ENCODE results near the gene SOX4. TPM values are rescaled to one million over a fixed set of nuclear protein-coding genes. Genes with fewer than 3 reads are reported as not detected.
"Not testable (repeated sequence)": the region's sequence is repeated elsewhere in the genome, so short reads cannot be mapped to it uniquely, and the experiment has no call there.

Gene SOX4
- total RNA-seq, result 7.6 TPM
- polyA plus RNA-seq, result under 1 TPM; 0.30 to 0.59 (median 0.45) TPM

- H3K4me3 Mint-ChIP-seq, result peak within 1 kb of the TSS; percentile 89 to 96 (median 91)
- peaks cover 6 to 29% (median 13%) of the 10 kb centered on the region in 4 donors for H3K4me1 Mint-ChIP-seq
- peak; percentile 56 to 60 for ATAC-seq (ENCODE audit: low read depth in 2 of 2)
- Histone ChIP-seq H3K36me3 (ENCODE audit: control insufficient read depth, insufficient read depth, low read length) (no peaks in the 10 kb centered on the region), H3K4me3 (ENCODE audit: low read depth, low read length) (peak within 1 kb of the TSS; percentile 88), H3K27ac (ENCODE audit: insufficient read depth, low read length, poor library complexity, severe bottlenecking) (no peak within 1 kb of the TSS), H3K4me1 (ENCODE audit: control insufficient read depth, insufficient read depth, low read length, poor library complexity, severe bottlenecking) (peaks cover 47% of the 10 kb centered on the region), H3K9me3 (ENCODE audit: control insufficient read depth in 2 of 2, low read length in 2 of 2) (no peaks in the 10 kb centered on the region), H3K27me3 (ENCODE audit: control insufficient read depth, insufficient read depth, low read length) (peaks cover 32% of the 10 kb centered on the region)
- no peak within 1 kb of the TSS for H3K27ac Mint-ChIP-seq
- peaks cover 47% of the 10 kb centered on the region for H3K27me3 Mint-ChIP-seq
- peaks cover 0 to 6% (median 2%) of the 10 kb centered on the region in 7 donors for H3K9me3 Mint-ChIP-seq
- H3K36me3 Mint-ChIP-seq, result no peaks in the 10 kb centered on the region
- DNase-seq, result peak; percentile 55 to 88 (median 68)
Measured at GRCh38 chr6:21593412-21593926, at the start of gene SOX4. TSS of gene SOX4 (plus strand) at chr6:21593751. CDS start at chr6:21594535, 784 bp downstream.

- not testable (repeated sequence) for H3K36me3 Mint-ChIP-seq; H3K27me3 ChIP-seq (ENCODE audit: control insufficient read depth, insufficient read depth, low read length); H3K4me1 Mint-ChIP-seq; H3K27ac Mint-ChIP-seq; ATAC-seq (ENCODE audit: low read depth in 2 of 2); H3K27ac ChIP-seq (ENCODE audit: insufficient read depth, low read length, poor library complexity, severe bottlenecking); H3K4me3 Mint-ChIP-seq; H3K27me3 Mint-ChIP-seq; H3K4me1 ChIP-seq (ENCODE audit: control insufficient read depth, insufficient read depth, low read length, poor library complexity, severe bottlenecking); DNase-seq; H3K36me3 ChIP-seq (ENCODE audit: control insufficient read depth, insufficient read depth, low read length); H3K4me3 ChIP-seq (ENCODE audit: low read depth, low read length)
- H3K9me3 ChIP-seq (ENCODE audit: control insufficient read depth in 2 of 2, low read length in 2 of 2), result peaks cover 3 to 14% of the 10 kb centered on the region in 2 experiments
- peaks cover 0 to 23% (median 4%) of the 10 kb centered on the region in 7 donors for H3K9me3 Mint-ChIP-seq
Measured at GRCh38 chr6:21552286-21552685, 41.3 kb upstream of the SOX4 start.

- no peak overlapping the region for H3K4me3 Mint-ChIP-seq
- no peaks in the 10 kb centered on the region for H3K4me1 ChIP-seq (ENCODE audit: control insufficient read depth, insufficient read depth, low read length, poor library complexity, severe bottlenecking)
- no peaks in the 10 kb centered on the region for H3K4me1 Mint-ChIP-seq
- no peak overlapping the region for H3K4me3 ChIP-seq (ENCODE audit: low read depth, low read length)
- no peaks in the 10 kb centered on the region for H3K27me3 ChIP-seq (ENCODE audit: control insufficient read depth, insufficient read depth, low read length)
- DNase-seq (no peak), ATAC-seq (ENCODE audit: low read depth in 2 of 2) (no peak)
- H3K27ac ChIP-seq (ENCODE audit: insufficient read depth, low read length, poor library complexity, severe bottlenecking), result no peak overlapping the region
- H3K9me3 Mint-ChIP-seq, result peaks cover 0 to 7% (median 0%) of the 10 kb centered on the region in 7 donors
- no peaks in the 10 kb centered on the region for H3K27me3 Mint-ChIP-seq
- no peaks in the 10 kb centered on the region for H3K36me3 Mint-ChIP-seq
- peaks cover 3 to 9% of the 10 kb centered on the region in 2 experiments for H3K9me3 ChIP-seq (ENCODE audit: control insufficient read depth in 2 of 2, low read length in 2 of 2)
- H3K27ac Mint-ChIP-seq, result no peak overlapping the region
- H3K36me3 ChIP-seq (ENCODE audit: control insufficient read depth, insufficient read depth, low read length), result no peaks in the 10 kb centered on the region
Measured at GRCh38 chr6:21554286-21554685, 39.3 kb upstream of the SOX4 start.

- ATAC-seq (ENCODE audit: low read depth in 2 of 2) (no peak), DNase-seq (no peak)
- no peak overlapping the region for H3K4me3 ChIP-seq (ENCODE audit: low read depth, low read length)
- no peaks in the 10 kb centered on the region for H3K36me3 ChIP-seq (ENCODE audit: control insufficient read depth, insufficient read depth, low read length)
- no peak overlapping the region for H3K27ac ChIP-seq (ENCODE audit: insufficient read depth, low read length, poor library complexity, severe bottlenecking)
- Mint-ChIP-seq H3K4me3 (no peak overlapping the region), H3K9me3 (peaks cover 0 to 4% (median 0%) of the 10 kb centered on the region in 7 donors), H3K36me3 (no peaks in the 10 kb centered on the region), H3K27ac (no peak overlapping the region), H3K27me3 (no peaks in the 10 kb centered on the region), H3K4me1 (no peaks in the 10 kb centered on the region)
- no peaks in the 10 kb centered on the region for H3K27me3 ChIP-seq (ENCODE audit: control insufficient read depth, insufficient read depth, low read length)
- H3K9me3 ChIP-seq (ENCODE audit: control insufficient read depth in 2 of 2, low read length in 2 of 2), result no peaks in the 10 kb centered on the region
- no peaks in the 10 kb centered on the region for H3K4me1 ChIP-seq (ENCODE audit: control insufficient read depth, insufficient read depth, low read length, poor library complexity, severe bottlenecking)
Measured at GRCh38 chr6:21555197-21555596, 38.4 kb upstream of the SOX4 start.

DNA sequence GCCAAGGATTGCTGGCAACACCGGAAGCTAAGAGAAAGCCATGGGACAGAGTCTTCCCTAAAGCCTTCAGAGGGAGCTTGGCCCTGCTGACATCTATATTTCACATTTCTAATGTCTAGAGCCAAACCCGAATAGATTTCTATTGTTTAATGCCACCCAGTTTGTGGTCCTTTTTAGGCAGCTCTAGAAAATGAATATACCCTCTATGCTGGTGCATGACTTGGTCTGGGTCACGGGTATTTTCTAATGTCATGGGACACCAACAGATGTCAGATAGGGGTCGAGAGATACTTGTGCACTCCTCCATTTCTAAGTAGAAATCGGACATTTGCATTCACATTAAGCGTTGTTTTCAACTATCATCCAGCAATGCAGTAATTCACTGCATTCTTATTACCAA lies 37.0 kb upstream of the SOX4 start:
- Mint-ChIP-seq H3K4me3 (no peak overlapping the region), H3K27me3 (no peaks in the 10 kb centered on the region), H3K36me3 (no peaks in the 10 kb centered on the region), H3K4me1 (no peaks in the 10 kb centered on the region), H3K27ac (no peak overlapping the region), H3K9me3 (peaks cover 0 to 1% (median 0%) of the 10 kb centered on the region in 7 donors)
- Histone ChIP-seq H3K4me3 (ENCODE audit: low read depth, low read length) (no peak overlapping the region), H3K9me3 (ENCODE audit: control insufficient read depth in 2 of 2, low read length in 2 of 2) (no peaks in the 10 kb centered on the region), H3K4me1 (ENCODE audit: control insufficient read depth, insufficient read depth, low read length, poor library complexity, severe bottlenecking) (no peaks in the 10 kb centered on the region), H3K36me3 (ENCODE audit: control insufficient read depth, insufficient read depth, low read length) (no peaks in the 10 kb centered on the region), H3K27me3 (ENCODE audit: control insufficient read depth, insufficient read depth, low read length) (no peaks in the 10 kb centered on the region), H3K27ac (ENCODE audit: insufficient read depth, low read length, poor library complexity, severe bottlenecking) (no peak overlapping the region)
- ATAC-seq (ENCODE audit: low read depth in 2 of 2) (no peak), DNase-seq (no peak)

- DNase-seq (no peak), ATAC-seq (ENCODE audit: low read depth in 2 of 2) (no peak)
- no peaks in the 10 kb centered on the region for H3K36me3 ChIP-seq (ENCODE audit: control insufficient read depth, insufficient read depth, low read length)
- H3K4me3 ChIP-seq (ENCODE audit: low read depth, low read length), result no peak overlapping the region
- Mint-ChIP-seq H3K36me3 (no peaks in the 10 kb centered on the region), H3K4me3 (no peak overlapping the region), H3K27me3 (no peaks in the 10 kb centered on the region), H3K4me1 (no peaks in the 10 kb centered on the region), H3K9me3 (peaks cover 0 to 1% (median 0%) of the 10 kb centered on the region in 7 donors), H3K27ac (no peak overlapping the region)
- H3K9me3 ChIP-seq (ENCODE audit: control insufficient read depth in 2 of 2, low read length in 2 of 2), result no peaks in the 10 kb centered on the region
- no peak overlapping the region for H3K27ac ChIP-seq (ENCODE audit: insufficient read depth, low read length, poor library complexity, severe bottlenecking)
- no peaks in the 10 kb centered on the region for H3K27me3 ChIP-seq (ENCODE audit: control insufficient read depth, insufficient read depth, low read length)
- no peaks in the 10 kb centered on the region for H3K4me1 ChIP-seq (ENCODE audit: control insufficient read depth, insufficient read depth, low read length, poor library complexity, severe bottlenecking)
Measured at GRCh38 chr6:21556968-21557721, 36.4 kb upstream of the SOX4 start.

DNA sequence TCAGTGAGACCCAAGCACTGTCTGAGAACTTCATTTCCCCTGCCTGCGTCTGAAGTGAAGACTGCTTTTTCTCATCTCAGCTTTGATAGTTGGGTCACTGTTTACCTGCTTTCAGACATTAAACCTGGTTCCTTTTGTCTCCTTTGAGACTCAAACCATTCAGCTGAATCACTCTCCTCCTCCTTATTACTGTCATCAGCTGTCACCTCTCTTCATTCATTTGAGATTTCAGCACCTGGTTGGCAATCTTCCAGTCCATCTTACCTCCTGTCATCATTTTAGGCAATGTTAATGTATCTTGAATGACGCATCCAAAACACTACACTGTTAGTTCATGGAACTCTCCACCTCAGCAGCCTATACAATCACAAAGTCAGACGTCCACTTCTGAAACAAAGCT lies 34.3 kb upstream of the SOX4 start:
- H3K4me1 Mint-ChIP-seq, result no peaks in the 10 kb centered on the region

DNA sequence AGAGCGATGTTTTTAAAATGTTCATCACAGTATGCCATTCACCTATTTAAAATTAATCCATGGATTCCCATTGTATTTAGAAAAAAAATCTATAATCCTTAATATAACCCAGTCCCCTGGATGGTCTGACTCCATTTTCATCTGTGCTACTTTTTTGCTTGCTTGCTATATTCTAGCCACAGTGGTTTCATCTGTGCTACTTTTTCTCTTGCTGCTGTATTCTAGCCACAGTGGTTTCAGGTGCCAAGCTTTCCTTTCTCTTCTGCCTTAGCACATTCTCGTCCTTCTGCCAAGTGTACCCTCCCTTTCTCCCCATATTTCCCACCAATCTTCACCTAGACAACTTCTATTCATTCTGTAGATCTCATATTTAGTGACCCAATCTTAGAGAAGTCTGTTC lies 33.3 kb upstream of the SOX4 start:
- H3K4me1 ChIP-seq (ENCODE audit: control insufficient read depth, insufficient read depth, low read length, poor library complexity, severe bottlenecking), result no peaks in the 10 kb centered on the region
- H3K4me3 ChIP-seq (ENCODE audit: low read depth, low read length), result no peak overlapping the region
- H3K9me3 ChIP-seq (ENCODE audit: control insufficient read depth in 2 of 2, low read length in 2 of 2), result no peaks in the 10 kb centered on the region
- H3K36me3 ChIP-seq (ENCODE audit: control insufficient read depth, insufficient read depth, low read length), result no peaks in the 10 kb centered on the region
- Mint-ChIP-seq H3K4me3 (no peak overlapping the region), H3K36me3 (no peaks in the 10 kb centered on the region), H3K4me1 (no peaks in the 10 kb centered on the region), H3K27ac (no peak overlapping the region), H3K27me3 (no peaks in the 10 kb centered on the region), H3K9me3 (no peaks in the 10 kb centered on the region)
- DNase-seq, result no peak
- no peaks in the 10 kb centered on the region for H3K27me3 ChIP-seq (ENCODE audit: control insufficient read depth, insufficient read depth, low read length)
- no peak for ATAC-seq (ENCODE audit: low read depth in 2 of 2)
- no peak overlapping the region for H3K27ac ChIP-seq (ENCODE audit: insufficient read depth, low read length, poor library complexity, severe bottlenecking)

More for the DNA sequence above, 34.3 kb upstream of the SOX4 start:
- DNase-seq (no peak), ATAC-seq (ENCODE audit: low read depth in 2 of 2) (no peak)
- Mint-ChIP-seq H3K27me3 (no peaks in the 10 kb centered on the region), H3K36me3 (no peaks in the 10 kb centered on the region), H3K9me3 (no peaks in the 10 kb centered on the region), H3K4me3 (no peak overlapping the region), H3K27ac (no peak overlapping the region)
- no peaks in the 10 kb centered on the region for H3K36me3 ChIP-seq (ENCODE audit: control insufficient read depth, insufficient read depth, low read length)
- no peak overlapping the region for H3K4me3 ChIP-seq (ENCODE audit: low read depth, low read length)
- no peak overlapping the region for H3K27ac ChIP-seq (ENCODE audit: insufficient read depth, low read length, poor library complexity, severe bottlenecking)
- no peaks in the 10 kb centered on the region for H3K9me3 ChIP-seq (ENCODE audit: control insufficient read depth in 2 of 2, low read length in 2 of 2)
- H3K27me3 ChIP-seq (ENCODE audit: control insufficient read depth, insufficient read depth, low read length), result no peaks in the 10 kb centered on the region
- no peaks in the 10 kb centered on the region for H3K4me1 ChIP-seq (ENCODE audit: control insufficient read depth, insufficient read depth, low read length, poor library complexity, severe bottlenecking)
